HG03457 (cell line): ENCODE results near the gene FOXA1.
"Not testable (repeated sequence)": the region's sequence is repeated elsewhere in the genome, so short reads cannot be mapped to it uniquely, and the experiment has no call there.

Experiments
- ATAC-seq: cut with Tn5 transposase; IDR thresholded peaks from one replicate; pipeline ENCODE4 v1.9.1; 2021; ENCODE audit warnings: moderate number of reproducible peaks; ENCODE audit not compliant: unreplicated experiment

Gene FOXA1

DNA sequence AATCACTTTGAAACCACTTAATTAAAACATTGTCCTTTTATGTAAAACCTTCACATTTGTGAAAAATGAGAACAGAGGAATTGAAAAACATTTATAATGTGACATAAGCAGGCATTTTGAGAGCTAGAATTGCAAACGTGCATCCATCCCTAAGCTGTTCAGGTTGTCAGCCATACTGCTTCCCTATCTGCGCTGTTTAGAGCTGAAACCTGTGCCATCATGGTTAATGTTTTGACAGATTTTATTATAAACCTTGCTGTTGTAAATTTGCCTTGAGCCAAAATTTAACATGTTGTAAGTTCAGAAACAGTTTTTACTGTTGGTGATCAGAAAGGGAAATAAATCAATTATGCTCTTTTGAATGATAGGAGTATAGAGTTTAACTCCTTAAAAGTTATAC lies 31.9 kb downstream of the FOXA1 start:
- no peak for ATAC-seq

DNA sequence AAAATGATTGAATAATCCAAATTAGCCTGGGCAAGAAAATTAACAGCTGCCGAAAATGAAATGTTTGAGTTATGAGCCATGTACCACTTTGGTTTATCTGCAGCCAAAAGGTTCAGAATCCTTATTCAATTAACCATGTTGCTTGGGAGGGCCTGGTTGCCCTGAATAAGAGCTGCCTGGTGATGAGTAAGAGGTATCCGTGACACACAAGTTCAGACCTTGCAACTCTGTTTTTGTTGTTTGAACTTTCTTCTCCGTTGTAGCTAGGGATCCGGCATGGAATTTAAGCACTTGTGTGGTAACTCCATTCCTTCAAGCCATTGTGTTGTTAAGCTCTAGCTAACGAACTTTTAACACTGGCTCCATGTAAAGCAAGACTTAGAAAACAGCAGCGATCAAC lies 35.7 kb downstream of the FOXA1 start:
- ATAC-seq: no peak

DNA sequence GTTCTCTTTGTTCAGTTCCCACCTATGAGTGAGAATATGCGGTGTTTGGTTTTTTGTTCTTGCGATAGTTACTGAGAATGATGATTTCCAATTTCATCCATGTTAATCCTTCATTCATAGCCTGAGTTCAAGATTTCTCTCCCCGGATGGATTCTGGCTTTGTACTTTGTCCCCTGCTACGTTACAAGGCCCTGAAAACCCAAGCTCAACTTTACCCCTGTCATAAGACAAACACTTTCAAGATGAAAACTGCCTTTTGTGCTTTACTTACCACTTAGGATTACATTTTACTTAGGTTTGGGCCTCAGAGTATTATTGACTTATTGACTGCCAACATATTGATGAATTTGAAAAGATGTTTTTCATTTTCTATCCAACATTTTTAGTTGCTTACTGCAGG lies 36.3 kb downstream of the FOXA1 start:
- ATAC-seq: no peak

DNA sequence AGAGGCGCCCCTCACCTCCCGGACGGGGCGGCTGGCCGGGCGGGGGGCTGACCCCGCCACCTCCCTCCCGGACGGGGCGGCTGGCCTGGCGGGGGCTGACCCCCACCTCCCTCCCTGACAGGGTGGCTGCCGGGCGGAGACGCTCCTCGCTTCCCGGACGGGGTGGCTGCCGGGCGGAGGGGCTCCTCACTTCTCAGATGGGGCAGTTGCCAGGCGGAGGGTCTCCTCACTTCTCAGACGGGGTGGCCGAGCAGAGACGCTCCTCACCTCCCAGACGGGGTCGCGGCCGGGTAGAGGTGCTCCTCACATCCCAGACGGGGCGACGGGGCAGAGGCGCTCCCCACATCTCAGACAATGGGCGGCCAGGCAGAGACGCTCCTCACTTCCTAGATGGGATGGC lies 39.5 kb downstream of the FOXA1 start:
- ATAC-seq: not testable (repeated sequence)

DNA sequence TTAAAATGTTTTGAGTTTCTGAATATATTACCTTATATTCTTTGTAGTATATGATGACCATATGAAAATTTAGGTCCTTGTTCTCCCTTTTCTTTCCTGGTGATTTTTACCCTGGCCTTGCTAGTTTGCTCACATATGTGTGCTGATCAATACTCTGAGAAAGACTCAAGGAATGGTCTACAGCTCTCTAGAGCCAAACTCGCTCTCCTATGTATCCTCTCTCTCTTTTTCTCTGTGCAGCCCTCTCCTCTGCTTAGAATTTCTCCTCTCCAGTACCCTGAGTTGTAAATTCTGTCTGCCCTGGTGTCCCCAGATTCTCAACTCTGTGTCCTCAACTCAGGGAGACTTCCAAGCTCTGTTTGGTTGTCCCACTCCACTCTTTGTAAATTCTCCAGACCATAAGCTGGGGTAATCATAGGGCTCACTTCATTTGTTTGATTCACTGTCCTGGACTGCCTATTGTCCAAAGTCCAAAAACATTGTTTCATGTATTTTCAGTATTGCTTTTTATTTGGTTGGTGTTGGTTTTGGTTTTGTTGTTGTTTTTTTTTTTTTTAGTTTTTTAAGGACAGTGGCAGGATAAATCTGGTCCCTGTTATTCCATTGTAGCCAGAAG lies 41.0 kb downstream of the FOXA1 start:
- no peak for ATAC-seq

DNA sequence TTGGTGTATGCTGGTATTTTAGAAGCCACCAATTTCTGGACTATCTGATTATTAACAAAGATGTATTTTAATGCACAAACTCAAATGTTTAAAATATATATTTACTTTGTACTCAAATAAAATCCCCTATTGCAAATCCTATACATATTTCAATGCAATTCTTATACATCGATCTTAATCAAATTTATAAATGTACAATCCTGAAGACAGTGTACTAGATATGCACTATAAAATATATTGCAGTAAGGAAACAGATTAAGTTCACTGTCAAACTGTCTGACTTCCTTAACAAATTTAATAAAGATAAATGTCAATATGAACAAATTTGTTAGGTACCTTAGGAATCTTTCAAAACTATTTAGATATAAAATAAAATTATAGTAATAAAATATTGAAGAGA lies 43.9 kb downstream of the FOXA1 start:
- no peak for ATAC-seq

DNA sequence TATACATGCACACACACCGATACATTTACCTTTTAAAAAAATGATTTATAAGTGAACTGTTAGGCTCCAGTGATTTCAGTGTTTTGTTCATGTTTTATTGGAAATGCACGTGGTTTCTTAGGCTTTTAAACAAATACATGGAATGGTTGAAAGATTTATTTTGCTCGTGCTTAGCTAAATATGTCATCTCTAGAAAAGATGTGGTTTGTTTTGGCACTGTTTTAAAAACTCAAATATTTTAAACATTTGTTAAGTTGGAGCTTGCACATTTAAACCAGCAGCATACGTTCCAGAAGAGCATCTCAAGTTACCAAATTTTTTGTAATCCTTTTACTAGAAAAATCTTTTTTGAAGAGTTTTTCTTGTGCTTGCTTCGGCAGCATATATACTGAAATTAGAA lies 44.5 kb downstream of the FOXA1 start:
- ATAC-seq: no peak

DNA sequence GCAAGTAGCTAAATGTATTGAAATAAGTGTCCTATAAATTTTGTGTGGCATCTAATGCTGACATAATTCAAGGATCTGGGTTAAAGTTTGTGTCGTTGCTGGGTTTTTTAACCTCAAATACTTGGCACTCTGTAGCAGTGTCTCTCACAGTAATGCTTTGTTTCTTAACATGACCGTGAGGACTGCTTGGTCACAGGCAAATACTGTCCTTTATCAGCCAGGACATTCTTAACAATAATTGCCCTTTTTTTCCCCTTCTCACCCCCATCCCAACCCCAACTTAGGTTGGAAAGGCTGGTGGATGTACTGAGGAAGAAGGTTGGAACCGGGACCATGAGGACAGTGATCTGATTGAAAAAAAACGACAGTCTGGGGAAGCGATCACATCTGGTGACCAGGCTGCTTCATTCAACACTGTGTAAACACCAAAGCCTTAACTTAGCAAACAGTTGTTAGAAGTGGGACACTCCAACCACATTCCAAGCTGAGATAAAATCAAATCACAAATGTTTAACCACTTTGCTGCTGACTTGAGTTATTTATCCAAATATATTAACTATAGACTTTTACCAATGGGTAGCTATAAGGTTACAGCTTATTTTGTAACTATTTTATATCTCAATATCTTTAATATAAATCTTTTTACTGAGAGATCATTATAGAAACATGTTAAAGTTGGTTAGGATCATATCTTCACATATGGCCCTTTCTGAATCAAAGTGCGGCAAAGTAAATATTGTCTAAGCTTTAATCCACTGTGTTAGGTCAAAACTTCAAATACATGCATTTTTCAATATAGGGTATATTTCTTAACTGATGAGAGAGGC lies 48.2 kb downstream of the FOXA1 start:
- no peak for ATAC-seq

DNA sequence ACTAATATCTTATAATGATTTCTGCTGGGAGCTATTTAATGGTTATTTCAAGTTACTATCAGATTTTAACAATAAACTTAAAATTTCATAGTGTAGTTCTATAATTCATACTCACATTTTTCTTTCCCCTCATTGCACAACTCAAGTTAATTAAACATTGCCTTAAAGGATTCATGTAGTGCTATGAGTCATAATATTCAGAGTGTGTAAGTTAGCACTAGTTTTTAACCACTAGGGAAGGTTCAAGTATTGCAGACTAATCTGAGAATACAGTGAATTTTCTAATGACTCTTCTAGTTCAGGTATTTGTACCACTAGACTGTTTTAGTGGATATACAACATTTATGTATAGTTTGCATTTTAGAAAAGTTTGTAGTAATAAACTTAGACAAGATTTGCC lies 49.9 kb downstream of the FOXA1 start:
- ATAC-seq: no peak

DNA sequence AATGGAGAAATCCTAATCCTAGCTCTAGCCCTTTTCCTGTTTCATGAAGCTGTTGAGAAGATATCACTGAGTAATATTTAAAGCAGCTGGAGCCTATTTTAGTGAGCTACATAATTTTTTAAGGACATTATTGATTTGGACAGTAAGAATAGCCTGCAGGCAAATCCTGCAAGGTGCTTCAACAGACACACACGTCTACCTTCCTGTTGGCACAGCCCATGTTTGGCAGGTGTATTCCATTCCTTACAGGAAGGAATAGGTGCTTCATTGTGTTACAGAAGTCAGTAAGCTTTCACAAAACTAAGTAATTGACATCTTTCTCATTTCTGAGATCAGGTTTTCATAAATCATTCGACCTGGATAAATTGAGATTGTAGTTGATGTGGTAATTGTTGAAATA lies 50.6 kb downstream of the FOXA1 start:
- ATAC-seq: no peak

DNA sequence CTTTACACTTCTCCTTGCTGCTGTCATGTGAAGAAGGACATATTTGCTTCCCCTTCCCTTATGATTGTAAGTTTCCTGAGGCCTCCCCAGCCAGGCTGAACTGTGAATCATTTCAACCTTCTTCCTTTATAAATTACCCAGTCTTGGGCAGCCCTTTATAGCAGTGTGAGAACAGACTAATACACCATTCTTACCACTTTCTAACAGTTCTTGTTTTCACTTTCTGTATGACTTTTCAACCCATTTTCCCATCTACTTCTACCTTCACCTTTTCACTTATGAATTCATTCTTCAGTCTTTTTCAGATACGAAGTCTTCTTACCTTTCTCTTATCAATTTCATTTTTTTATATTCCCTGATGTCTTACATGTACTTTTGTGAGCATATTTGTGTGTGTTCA lies 55.1 kb downstream of the FOXA1 start:
- no peak for ATAC-seq
